Left forelimb (tissue), 1 donor: ENCODE measurements around the gene SESN2.

ENCODE experiments used
- DNase-seq: peaks from one replicate; pipeline ENCODE4 v3.0.0-alpha.2; 2018; ENCODE audit warnings: low spot score

SESN2 gene

DNA sequence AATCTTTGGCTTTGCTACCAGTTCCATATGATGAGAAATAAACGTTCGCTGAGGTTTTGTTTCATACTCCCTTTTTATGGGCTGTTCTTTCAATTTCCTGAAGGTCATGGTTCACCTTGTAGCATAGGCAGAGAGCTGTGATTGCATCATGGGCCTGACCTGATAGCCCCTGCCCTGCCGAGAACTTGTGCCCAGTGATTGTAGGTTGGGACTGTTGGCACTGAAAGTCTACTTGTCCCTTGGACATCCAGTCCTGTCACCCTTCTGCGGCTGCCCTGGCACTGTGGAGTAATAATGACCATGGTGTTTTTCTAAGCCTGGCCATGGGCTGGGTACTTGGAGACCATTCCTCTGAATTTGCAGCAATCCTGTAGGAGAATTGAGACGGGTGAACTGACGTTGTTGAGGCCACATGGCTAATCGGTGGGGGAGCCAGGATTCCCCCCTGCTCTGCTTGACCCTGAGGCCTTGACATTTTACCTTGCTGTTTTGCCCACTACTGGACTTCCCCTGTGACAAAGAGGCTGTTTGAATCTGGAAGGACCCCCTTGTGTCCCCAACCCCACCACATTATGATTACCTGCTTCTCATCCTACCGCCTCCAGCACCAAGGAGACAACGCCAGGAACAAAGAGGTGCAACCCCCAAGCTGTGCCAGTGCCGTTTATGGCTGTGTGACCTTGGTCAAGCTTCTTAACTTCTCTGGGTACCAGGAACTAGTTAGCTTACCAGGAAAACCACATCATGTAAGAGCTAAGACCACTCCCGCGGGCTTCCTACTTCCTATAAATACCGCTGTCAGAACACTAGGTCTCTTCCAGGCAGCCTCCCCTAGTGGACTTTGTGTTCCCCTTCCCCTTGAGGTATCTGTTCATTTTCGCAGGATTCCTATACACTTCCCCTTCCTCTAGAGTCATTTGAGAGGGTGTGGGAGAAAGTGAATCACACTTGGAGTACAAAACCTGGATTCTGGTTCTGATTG, 23.4 kb downstream of the SESN2 start:
- DNase-seq, result no peak

GRCh38 chr1:28286111-28286510, 26.8 kb downstream of the SESN2 start:
- no peak for DNase-seq

DNA sequence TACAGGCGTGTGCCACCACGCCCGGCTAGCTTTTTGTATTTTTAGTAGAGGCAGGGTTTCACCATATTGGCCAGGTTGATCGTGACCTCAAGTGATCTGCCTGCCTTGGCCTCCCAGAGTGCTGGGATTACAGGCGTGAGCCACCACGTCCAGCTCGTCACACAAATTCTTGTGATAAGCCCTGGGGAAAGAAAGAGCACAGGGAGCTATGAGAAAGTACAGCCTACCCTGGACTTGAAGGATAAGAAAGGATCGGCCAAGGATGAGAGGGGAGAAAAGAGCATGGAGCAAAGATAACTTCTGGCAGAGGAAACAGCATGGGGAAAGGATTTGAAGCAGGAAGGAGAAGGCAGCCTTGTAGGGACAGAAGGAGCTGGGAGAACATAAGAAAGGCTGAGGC, 29.2 kb downstream of the SESN2 start:
- DNase-seq, result no peak

DNA sequence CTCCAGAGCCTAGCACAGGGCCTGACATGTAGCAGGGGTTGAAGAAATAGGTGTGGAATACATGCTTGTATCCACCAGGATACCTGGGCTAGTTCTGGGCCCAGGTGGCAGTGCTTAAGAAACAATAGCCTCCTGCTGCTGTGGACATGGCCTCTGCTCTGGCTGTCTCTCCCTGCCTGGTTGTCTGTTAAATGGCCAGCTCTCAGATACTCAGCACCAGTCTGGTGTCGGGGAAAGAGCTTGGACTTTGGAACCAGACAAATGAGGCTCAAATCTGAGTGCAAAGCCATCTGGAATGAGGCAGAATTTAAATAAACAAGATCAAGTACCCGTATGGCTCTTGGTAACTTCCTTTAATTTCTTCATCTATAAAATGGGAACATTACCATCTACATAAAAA, 31.5 kb downstream of the SESN2 start:
- no peak for DNase-seq

- no peak for DNase-seq
These were observed 32.4 kb downstream of the SESN2 start for GRCh38 chr1:28291711-28292110.

GRCh38 chr1:28295936-28296335, 36.6 kb downstream of the SESN2 start:
- DNase-seq, result no peak

DNA sequence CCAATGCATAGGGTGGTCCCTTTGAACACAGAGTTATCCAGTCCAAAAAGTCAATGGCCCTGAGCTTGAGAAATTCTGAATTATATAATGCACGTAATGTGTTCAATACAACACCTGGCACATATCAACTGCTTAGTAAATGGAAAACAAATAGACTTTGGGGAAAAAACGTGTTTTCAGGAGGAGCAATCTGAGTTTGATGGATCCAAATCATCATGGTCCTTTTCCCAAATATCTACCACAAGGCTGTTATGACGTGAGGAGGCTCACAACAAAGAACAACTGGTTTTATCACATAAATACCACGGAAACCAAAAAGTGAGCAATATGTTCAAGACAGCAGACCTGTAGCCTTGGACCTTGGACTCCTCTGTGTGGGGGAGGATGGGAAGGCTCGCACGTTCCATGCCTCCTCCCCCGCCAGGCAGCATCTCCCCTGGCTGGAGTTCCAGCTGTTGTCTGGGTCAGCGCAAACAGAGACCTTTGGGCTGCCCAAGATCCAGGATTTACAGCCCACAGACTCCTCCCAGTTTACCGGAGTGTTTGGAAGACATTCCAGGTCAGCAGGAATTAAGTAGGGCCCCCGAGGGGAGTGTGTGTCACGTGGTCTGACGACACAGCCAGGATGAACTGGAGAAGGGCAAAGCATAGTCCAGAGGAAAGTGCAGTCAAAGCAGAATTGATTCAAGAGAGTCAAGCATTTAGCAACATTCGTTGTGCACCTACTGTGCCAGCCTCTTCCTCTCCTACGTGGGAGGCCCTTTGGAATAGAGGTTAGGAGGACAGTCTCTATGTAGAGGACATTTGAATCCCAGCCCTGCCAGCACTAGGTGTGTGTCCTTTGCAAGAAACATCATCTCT, 37.3 kb downstream of the SESN2 start:
- DNase-seq, result no peak

- DNase-seq, result no peak
These were observed 38.5 kb downstream of the SESN2 start for GRCh38 chr1:28297826-28298225.

- no peak for DNase-seq
These were observed 39.1 kb downstream of the SESN2 start for GRCh38 chr1:28298438-28298837.

DNA sequence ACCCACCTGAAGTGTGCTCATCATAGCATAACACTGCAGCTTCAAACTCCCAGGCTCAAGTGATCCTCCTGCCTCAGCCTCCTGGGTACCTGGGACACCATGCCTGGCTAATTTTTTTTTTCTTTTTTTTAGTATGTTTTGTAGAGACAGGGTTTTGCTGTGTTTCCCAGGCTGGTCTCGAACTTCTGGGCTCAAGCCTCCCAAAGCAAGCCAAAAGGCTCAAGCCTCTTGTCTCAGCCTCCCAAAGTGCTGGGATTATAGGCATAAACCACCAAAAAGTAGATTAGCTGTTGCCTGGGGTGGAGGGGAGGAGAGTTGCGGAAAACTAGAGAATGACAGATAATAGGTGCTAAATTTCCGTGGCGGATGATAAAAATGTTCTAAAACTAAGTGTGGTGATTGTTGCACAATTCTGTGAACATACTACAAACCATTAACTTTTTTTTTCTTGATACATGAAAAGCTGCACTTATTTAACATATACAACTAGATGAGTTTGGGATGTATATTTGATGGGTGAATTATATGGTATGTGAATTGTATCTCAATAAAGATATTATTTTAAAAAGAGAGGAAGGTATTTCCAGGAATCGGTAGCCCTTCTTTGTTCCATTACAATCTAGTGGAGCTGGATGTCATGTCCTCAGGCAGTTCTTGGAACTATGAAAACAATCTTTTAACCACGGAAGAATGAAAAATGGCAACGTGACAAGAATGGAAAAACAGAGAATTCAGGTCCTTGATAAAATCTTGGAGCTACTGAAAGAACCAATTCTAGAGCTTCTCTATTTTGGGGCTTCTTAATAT, 42.3 kb downstream of the SESN2 start:
- DNase-seq, result no peak

GRCh38 chr1:28302247-28302646, 42.9 kb downstream of the SESN2 start:
- no peak for DNase-seq

GRCh38 chr1:28306301-28306949, 47.1 kb downstream of the SESN2 start:
- no peak for DNase-seq

GRCh38 chr1:28308750-28309149, 49.4 kb downstream of the SESN2 start:
- DNase-seq, result no peak

DNA sequence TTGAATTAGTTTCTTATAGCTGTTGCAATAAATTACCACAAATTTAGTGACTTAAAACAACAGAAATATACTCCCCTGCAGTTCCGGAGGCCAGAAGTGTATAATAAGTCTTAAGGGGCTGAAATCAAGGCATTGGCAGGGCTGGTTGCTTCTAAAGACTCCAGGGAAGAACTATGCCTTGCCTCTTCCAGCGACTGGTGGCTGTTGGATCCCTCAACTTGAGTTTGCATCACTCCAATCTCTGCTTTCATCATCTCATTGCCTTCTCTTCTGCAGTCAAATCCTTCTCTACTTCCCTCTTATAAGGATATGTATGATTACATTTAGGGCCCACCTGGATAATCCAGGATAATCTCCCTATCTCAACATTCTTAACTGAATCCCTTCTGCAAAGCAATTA, 50.4 kb downstream of the SESN2 start:
- no peak for DNase-seq

GRCh38 chr1:28313702-28314546, 54.6 kb downstream of the SESN2 start:
- no peak for DNase-seq

DNA sequence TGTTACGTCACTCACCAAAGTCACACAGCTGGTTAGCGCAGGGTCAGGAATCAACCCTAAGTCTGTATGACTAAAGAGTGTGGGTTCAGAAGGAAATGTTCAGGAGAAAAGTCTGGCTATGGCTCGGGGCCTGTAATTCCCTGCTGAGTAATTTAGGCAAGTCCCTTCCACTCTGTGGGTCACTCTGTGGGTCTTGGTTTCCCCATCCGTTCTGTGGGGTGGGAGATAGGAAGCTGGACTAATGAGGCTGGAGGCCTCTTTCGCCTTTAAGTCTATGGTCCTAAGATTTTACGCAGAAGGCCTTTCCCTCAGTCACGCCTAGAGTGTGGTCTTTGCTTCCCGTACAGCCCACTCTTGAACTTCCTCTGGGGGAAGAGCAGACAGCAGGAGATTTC, 55.2 kb downstream of the SESN2 start:
- no peak for DNase-seq

- DNase-seq, result no peak
These were observed 57.7 kb downstream of the SESN2 start for GRCh38 chr1:28317014-28317413.

- no peak for DNase-seq
These were observed 62.9 kb downstream of the SESN2 start for GRCh38 chr1:28322194-28322593.

- no peak for DNase-seq
These were observed 64.4 kb downstream of the SESN2 start for GRCh38 chr1:28323720-28324119.

DNA sequence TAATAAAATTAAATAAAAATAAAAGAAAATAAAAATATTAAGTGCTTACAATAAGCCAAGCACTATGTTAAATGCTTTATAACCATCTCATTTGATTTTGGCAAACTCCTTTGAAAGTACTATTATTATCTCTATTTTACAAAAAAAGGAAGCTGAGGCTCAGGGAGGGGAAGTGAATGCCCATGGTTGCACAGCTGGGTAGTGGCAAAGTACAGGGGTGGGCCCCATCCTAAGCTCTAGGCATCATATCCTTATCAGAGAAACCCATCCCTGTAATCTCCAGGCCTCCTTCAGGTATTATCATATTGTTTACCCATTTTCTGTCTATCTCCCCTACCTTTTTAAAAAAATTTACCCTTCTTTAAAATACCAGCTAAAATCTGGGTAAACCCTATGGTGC, 67.2 kb downstream of the SESN2 start:
- no peak for DNase-seq

DNA sequence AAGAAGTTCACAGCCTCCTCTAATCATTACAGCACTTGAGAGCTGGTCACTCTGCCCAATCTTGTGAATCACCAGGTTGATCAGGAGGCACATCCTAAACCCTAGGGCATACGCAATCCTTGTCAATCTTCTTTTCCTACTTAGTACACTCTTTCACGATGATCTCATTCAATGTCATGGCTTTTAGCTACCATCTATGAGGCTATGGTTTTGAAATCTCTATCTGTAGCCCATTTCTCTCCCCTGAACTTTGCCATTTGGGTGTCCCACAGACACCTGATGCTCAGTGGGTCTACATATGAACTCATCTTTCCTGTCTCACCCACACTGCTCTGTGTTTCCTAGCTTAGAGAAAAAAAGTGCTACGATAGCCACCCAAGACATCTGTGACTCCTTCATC, 67.7 kb downstream of the SESN2 start:
- DNase-seq, result no peak
